Esophagus (tissue), 2 donors: ENCODE results near the gene SCTR. TPM values are rescaled to one million over a fixed set of nuclear protein-coding genes. Genes with fewer than 3 reads are reported as not detected.

Experiments used
- H3K27ac ChIP-seq, 2 donors: one replicate each; pipeline ENCODE4 v1.5.1; 2013; ENCODE audit warnings: low read depth in 2 of 2, mild to moderate bottlenecking in 2 of 2, inconsistent platforms in 1 of 2, low read length in 1 of 2, moderate library complexity in 1 of 2
- H3K27me3 ChIP-seq, 2 donors: one replicate each; pipeline ENCODE4 v1.6.1; 2013; ENCODE audit warnings: low read length in 2 of 2, control low read depth in 1 of 2, mild to moderate bottlenecking in 1 of 2; ENCODE audit not compliant: insufficient read depth in 2 of 2, control insufficient read depth in 1 of 2
- H3K36me3 ChIP-seq, 2 donors: one replicate each; pipeline ENCODE4 v1.6.1; 2013; ENCODE audit warnings: low read length in 1 of 2; ENCODE audit not compliant: control insufficient read depth in 2 of 2, insufficient read depth in 2 of 2
- H3K4me1 ChIP-seq, 2 donors: one replicate each; pipeline ENCODE4 v1.6.1; 2013; ENCODE audit warnings: low read length in 1 of 2; ENCODE audit not compliant: control insufficient read depth in 2 of 2, insufficient read depth in 2 of 2
- H3K4me3 ChIP-seq, 2 donors: one replicate each; pipeline ENCODE4 v1.5.1; 2013; ENCODE audit warnings: low read length in 2 of 2, mild to moderate bottlenecking in 2 of 2, low read depth in 1 of 2, moderate library complexity in 1 of 2
- H3K9me3 ChIP-seq, 2 donors: one replicate each; pipeline ENCODE4 v1.6.1; 2013; ENCODE audit warnings: mild to moderate bottlenecking in 2 of 2, low read depth in 1 of 2, low read length in 1 of 2, moderate library complexity in 1 of 2; ENCODE audit not compliant: control insufficient read depth in 2 of 2, insufficient read depth in 1 of 2
- WGBS, 2 donors: extraction: QIAGEN DNeasy Blood & Tissue Kit; methylation state at CpG; one replicate each; pipeline ENCODE4 v1.1.7; 2013; 5-methylcytosine and 5-hydroxymethylcytosine counted together
- polyA plus RNA-seq, 2 donors: library from polyadenylated mRNA; stranded (reverse); fragments of 200-250 nt; gene quantifications; one replicate each; pipeline ENCODE4 v1.2.3, GENCODE V29; 2013
- donor health status: healthy with polysubstance abuse.
- donor health status: Bipolar disorder and iron deficiency.

Gene SCTR
- polyA plus RNA-seq, 2 donors: 0.13 to 0.26 TPM

DNA sequence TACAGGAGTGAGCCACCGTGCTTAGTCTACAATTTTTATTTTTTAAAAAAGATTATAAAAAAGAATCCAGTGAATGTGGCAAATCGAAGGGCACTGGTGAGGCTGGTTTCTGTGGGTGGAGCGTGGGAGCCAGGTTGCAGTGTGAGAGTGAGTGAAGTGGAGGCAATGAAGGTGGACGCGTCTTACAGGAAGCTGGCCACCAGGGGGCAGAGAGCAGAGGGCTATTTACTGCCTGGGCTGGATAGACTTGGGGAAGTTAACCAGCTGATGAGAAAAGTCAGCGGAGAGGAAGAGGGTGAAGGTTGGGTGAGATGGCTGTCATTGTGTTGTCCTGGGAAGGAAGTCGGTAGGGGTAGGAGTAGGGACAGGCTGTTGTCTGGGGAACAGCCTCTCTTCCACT, 6.8 kb downstream of the SCTR start:
- Histone ChIP-seq H3K9me3 (no peaks in the 10 kb centered on the region), H3K36me3 (no peaks in the 10 kb centered on the region), H3K4me1 (no peaks in the 10 kb centered on the region), H3K27ac (no peak overlapping the region), H3K4me3 (no peak overlapping the region), H3K27me3 (peaks cover 0 to under 1% of the 10 kb centered on the region in 2 donors)
- WGBS, 2 donors: 30 to 36% methylated on average over 7 of the region's 7 CpGs

DNA sequence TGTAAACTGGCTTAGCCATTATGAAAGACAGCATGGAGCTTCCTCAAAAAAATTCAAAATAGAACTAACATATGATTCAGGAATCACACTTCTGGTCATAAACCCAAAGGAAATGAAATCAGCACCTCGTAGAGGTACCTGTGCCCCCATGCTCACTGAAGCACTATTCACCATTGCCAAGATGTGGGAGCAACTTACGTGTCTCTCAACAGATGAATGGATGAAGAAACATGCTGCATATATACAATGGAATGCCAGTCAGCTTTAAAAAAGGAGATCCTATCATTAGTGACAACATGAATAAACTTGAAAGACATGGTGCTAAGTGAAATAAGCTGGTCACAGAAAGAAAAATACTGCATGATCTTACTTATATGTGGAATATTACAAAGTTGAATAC, 8.2 kb downstream of the SCTR start:
- Histone ChIP-seq H3K9me3 (no peaks in the 10 kb centered on the region), H3K36me3 (no peaks in the 10 kb centered on the region), H3K4me1 (no peaks in the 10 kb centered on the region), H3K27me3 (no peaks in the 10 kb centered on the region), H3K4me3 (no peak overlapping the region), H3K27ac (no peak overlapping the region)
- WGBS, 2 donors: 70 to 78% methylated on average over 2 of the region's 2 CpGs

DNA sequence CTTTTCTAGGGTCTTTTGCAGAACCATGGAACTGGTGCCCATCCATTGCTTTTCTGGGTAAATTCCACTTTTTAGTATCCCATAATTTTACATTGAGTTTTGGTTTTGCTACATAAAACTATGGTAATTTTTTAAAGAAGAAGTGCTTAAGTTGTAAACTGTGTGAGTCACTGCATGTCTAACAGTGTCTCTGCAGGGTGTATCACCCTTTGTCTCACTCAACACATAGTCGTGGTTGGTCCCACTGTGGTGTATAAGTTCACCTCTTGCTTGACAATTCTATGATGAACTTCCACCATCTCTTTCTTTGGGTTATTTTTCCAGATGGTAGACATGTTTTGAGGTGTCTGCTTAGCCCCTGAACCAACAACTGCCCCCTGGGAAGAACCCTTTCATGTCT, 10.5 kb downstream of the SCTR start:
- H3K27me3 ChIP-seq: no peaks in the 10 kb centered on the region
- no peak overlapping the region for H3K27ac ChIP-seq
- 27 to 45% methylated on average over 1 of the region's 1 CpG for WGBS, 2 donors
- no peak overlapping the region for H3K4me3 ChIP-seq
- no peaks in the 10 kb centered on the region for H3K9me3 ChIP-seq
- no peaks in the 10 kb centered on the region for H3K36me3 ChIP-seq
- no peaks in the 10 kb centered on the region for H3K4me1 ChIP-seq

DNA sequence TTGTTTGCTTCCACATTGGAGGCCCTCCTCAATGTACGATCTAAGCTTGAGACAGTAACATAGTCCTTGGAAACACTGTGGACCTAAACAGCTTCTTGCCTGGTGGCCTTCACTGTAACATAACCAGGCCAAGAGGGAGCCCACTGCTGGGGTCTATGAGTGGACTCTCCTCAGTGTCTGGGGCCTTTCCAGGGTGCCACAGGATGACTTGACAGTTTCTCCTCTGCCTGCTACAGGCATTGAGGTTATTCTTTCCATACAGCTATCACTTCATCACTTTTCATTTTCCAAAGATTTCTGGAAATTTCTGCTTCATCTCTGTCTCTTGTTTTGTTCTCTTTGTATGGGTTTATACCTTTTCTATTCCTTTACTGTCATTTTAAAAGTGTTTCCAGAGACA, 11.3 kb downstream of the SCTR start:
- H3K9me3 ChIP-seq: no peaks in the 10 kb centered on the region
- no peaks in the 10 kb centered on the region for H3K36me3 ChIP-seq
- no peaks in the 10 kb centered on the region for H3K27me3 ChIP-seq
- no peaks in the 10 kb centered on the region for H3K4me1 ChIP-seq
- H3K4me3 ChIP-seq: no peak overlapping the region
- H3K27ac ChIP-seq: no peak overlapping the region
- WGBS, 2 donors: 87 to 88% methylated on average over 1 of the region's 1 CpG

DNA sequence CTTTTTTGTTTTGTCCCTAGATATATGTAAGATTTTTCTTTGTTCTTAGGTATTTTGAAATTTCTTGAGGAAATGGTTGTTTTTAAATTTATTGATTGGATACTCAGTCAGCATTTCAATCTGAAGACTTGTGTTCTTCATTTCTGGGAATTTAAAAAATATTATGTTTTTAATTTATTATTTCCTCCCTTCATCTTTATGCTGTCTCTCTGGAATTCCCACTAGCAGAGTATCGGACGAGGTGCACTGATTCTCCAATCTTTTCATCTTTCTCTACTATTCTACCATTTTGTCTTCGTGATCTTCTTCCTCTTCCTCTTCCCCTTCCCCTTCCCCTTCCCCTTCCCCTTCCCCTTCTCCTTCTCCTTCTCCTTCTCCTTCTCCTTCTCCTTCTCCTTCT, 12.3 kb downstream of the SCTR start:
- Histone ChIP-seq H3K27me3 (no peaks in the 10 kb centered on the region), H3K27ac (no peak overlapping the region), H3K9me3 (no peaks in the 10 kb centered on the region), H3K4me3 (no peak overlapping the region), H3K4me1 (no peaks in the 10 kb centered on the region), H3K36me3 (no peaks in the 10 kb centered on the region)
- WGBS, 2 donors: 83 to 86% methylated on average over 3 of the region's 3 CpGs

DNA sequence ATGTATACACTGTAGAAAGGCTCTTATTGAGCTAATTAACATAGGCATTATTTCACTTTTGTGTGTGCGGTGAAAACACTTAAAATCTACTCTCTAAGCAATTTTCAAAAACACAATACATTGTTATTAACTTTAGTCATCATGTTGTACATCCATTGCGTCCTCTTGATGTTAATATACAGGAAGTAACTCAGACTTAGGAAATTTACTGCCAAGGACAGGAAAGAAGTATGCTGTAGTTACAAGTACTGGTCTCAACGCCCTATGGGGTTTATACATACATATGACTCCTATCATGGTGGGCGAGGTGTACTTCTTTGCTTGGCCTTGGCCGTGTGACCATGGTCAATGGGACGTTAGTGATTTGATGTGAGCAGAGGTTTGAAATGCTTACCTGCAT, 15.5 kb downstream of the SCTR start:
- 75 to 78% methylated on average over 6 of the region's 6 CpGs for WGBS, 2 donors
- Histone ChIP-seq H3K27me3 (no peaks in the 10 kb centered on the region), H3K9me3 (no peaks in the 10 kb centered on the region), H3K4me1 (no peaks in the 10 kb centered on the region), H3K36me3 (no peaks in the 10 kb centered on the region), H3K4me3 (no peak overlapping the region), H3K27ac (no peak overlapping the region)

DNA sequence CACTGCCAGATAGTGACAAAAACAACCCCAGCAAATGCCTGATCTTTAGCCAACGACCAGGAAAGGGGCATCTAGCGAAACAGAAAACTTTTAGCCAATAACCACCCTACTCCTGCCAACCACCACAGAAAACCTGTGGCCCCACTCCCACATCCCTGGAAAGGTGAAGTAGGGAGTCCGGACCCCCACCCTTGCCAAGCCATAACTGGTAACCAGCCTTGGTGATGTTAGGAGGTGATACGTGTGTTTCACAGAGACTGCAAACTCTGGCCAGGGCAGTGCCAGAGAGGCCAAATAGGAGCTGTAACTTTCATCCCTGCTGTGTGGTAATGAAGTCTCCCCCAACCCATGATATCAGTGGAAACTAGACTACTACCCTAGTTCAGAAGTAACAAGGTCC, 27.6 kb downstream of the SCTR start:
- Histone ChIP-seq H3K27ac (no peak overlapping the region), H3K4me1 (no peaks in the 10 kb centered on the region), H3K9me3 (no peaks in the 10 kb centered on the region), H3K36me3 (no peaks in the 10 kb centered on the region), H3K27me3 (no peaks in the 10 kb centered on the region), H3K4me3 (no peak overlapping the region)
- WGBS, 2 donors: 75 to 81% methylated on average over 4 of the region's 4 CpGs

DNA sequence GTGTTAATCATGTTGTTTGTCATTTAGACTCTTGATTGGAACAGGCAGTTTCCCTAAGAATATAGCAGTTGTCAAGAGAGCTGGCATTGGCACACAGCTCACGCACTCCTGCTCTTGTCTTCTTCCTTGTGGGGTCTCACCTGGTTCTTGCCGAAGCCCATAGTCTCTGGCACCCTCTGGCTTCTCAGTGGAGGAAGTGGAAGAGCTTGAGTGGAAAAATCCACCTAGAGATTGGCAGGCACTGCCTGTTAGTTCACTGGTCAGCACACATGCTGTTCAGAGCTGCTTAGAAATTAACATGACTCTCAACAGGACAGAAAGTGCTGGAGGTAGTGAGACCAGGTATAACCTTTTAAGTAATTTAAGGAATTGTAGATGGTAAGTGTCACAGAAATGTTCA, 28.3 kb downstream of the SCTR start:
- no peaks in the 10 kb centered on the region for H3K27me3 ChIP-seq
- 83 to 85% methylated on average over 2 of the region's 2 CpGs for WGBS, 2 donors
- H3K4me1 ChIP-seq: no peaks in the 10 kb centered on the region
- no peaks in the 10 kb centered on the region for H3K9me3 ChIP-seq
- H3K27ac ChIP-seq: no peak overlapping the region
- no peaks in the 10 kb centered on the region for H3K36me3 ChIP-seq
- H3K4me3 ChIP-seq: no peak overlapping the region

DNA sequence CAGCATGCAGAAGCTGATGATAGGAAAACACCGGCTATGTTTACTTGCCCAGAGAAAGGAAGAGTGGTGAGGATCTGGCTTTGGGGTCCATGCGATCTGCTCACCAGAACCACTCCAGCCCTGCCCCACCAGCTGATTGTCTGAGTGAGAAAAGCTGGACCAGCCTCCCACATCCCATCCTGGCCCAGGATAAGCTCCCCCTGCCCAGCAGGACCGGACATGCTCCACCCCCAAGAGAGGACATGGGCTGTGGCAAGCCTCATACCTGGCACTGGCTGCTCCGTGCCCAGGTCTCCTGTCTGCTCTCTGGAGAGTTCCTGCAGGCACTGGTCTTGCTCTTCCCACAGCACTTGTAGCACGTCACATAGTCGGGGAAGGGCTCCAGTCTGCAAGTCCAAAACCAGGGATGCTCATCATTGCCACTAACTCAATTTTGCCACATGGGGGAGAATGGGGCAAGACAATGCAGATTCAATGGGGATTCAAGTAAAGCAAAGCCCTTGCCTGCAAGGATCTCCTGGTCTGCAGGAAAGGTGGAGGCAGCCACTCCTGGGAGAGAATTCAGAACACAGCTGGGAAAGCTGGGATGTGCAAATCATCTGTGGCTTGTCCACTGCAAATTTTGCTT, 30.0 kb downstream of the SCTR start:
- WGBS, 2 donors: 81 to 84% methylated on average over 6 of the region's 6 CpGs
- H3K27ac ChIP-seq: no peak overlapping the region
- no peaks in the 10 kb centered on the region for H3K9me3 ChIP-seq
- no peak overlapping the region for H3K4me3 ChIP-seq
- no peaks in the 10 kb centered on the region for H3K27me3 ChIP-seq
- H3K36me3 ChIP-seq: no peaks in the 10 kb centered on the region
- no peaks in the 10 kb centered on the region for H3K4me1 ChIP-seq

DNA sequence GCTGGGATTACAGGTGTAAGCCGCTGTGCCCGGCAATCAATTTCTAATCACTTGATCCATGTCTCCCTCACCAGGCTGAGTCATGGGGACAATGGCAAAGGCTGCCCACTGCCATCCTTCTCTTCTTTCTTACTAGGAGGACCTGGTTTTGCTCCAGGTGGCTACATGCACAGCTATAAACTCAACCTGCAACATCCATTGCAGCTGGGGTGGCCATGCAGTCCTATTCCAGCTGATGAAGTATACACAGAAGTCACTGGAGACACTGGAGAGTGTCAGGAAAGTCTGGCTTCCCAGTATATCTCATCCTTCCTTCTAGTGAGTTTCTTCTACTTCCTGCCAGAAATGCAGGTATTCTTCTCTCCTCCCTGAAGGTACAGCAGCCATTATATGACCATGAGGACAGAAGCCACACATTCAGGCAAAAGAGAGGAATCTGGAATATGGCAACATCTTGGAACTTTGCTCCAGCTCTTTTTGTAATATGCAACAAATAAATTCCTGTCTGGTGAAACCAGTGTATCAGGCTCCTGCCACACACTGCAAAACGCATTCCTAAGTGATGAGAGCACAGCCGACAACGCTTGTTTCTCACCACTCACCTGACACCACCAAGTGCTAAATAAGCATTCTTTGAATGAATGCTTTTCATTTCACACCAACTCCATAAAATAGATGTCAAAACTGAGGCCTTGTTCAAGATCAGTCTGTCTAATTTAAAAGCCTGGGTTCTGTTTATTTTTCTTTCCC, 32.3 kb downstream of the SCTR start:
- no peaks in the 10 kb centered on the region for H3K36me3 ChIP-seq
- no peak overlapping the region for H3K4me3 ChIP-seq
- H3K27ac ChIP-seq: peak overlapping the region in 1 of 2 donors; percentile 78
- H3K9me3 ChIP-seq: no peaks in the 10 kb centered on the region
- WGBS, 2 donors: 47 to 50% methylated on average over 5 of the region's 5 CpGs
- H3K4me1 ChIP-seq: no peaks in the 10 kb centered on the region
- no peaks in the 10 kb centered on the region for H3K27me3 ChIP-seq
